GM12878 (cell line): ENCODE results near the gene KIAA0930. TPM values are rescaled to one million over a fixed set of nuclear protein-coding genes. Genes with fewer than 3 reads are reported as not detected.

Source experiments
- ATAC-seq: fragments of 200-7000 bp; cut with Tn5 transposase; 3 replicates; pipeline ENCODE4 v1.9.1; 2020; ENCODE audit warnings: mild to moderate bottlenecking, moderate library complexity
- BruUV-seq: library from RNA; stranded (reverse); fragments of 400-500 nt; replicated peaks from 2 replicates; lab custom pipeline; 2021; lab: Mats Ljungman, UMichigan
- CTCF ChIA-PET: fragments of 300-600 bp; sonication (Branson Sonifier 250); formaldehyde crosslinking; extraction: SDS; loops from one replicate; lab custom pipeline; 2021; ENCODE audit warnings: inconsistent platforms; lab: Yijun Ruan, JAX
- POLR2A ChIA-PET: fragments of 350-600 bp; formaldehyde crosslinking; extraction: SDS; loops from one replicate; lab custom pipeline; 2021; ENCODE audit warnings: inconsistent platforms; lab: Charles Lee
- RAD21 ChIA-PET: fragments of 300-600 bp; sonication (Branson Sonifier 250); formaldehyde crosslinking; loops from one replicate; lab custom pipeline; 2023; ENCODE audit warnings: antibody characterized with exemption; ENCODE audit not compliant: unreplicated experiment; lab: Charles Lee
- SMC1A ChIA-PET: fragments of 300-600 bp; sonication (Branson Sonifier 250); formaldehyde crosslinking; loops from one replicate; lab custom pipeline; 2023; ENCODE audit not compliant: unreplicated experiment, uncharacterized antibody; lab: Charles Lee
- DNase-seq: peaks from one replicate; pipeline ENCODE4 v3.0.0-alpha.2; 2011; ENCODE audit warnings: low read depth, low spot score
- FAIRE-seq: peaks from 3 replicates; lab custom pipeline; 2011; peaks lifted over from hg19 to GRCh38; lab: Jason Lieb, UNC
- H2AFZ ChIP-seq: 2 replicates; pipeline ENCODE4 v1.6.0; 2011; ENCODE audit warnings: low read depth, low read length, control low read depth; ENCODE audit not compliant: control insufficient read depth
- H3K27ac ChIP-seq: 2 replicates; pipeline ENCODE4 v1.5.1; 2011; ENCODE audit warnings: control low read depth; ENCODE audit not compliant: control insufficient read depth, insufficient read depth
- H3K27me3 ChIP-seq, 2 experiments: replicated peaks in 1 of 2; 2 replicates each; pipeline versions ENCODE4 v1.6.0 to v1.6.1; 2011; ENCODE audit warnings: low read length in 1 of 2; ENCODE audit not compliant: control insufficient read depth in 2 of 2, insufficient read depth in 2 of 2
- H3K36me3 ChIP-seq, 2 experiments: 2 replicates each; pipeline ENCODE4 v1.5.1; 2011; ENCODE audit warnings: low read length in 1 of 2; ENCODE audit not compliant: control insufficient read depth in 2 of 2, insufficient read depth in 2 of 2
- H3K4me1 ChIP-seq: 2 replicates; pipeline ENCODE4 v1.6.1; 2011; ENCODE audit warnings: mild to moderate bottlenecking, low read length, moderate library complexity, mixed read lengths; ENCODE audit not compliant: control insufficient read depth, insufficient read depth
- H3K4me2 ChIP-seq: 2 replicates; pipeline ENCODE4 v1.6.0; 2011; ENCODE audit warnings: control low read depth; ENCODE audit not compliant: control insufficient read depth, insufficient read depth
- H3K4me3 ChIP-seq: fragments of 200-600 bp; sonication (generic); 2 replicates; pipeline ENCODE4 v1.5.1; 2016
- H3K79me2 ChIP-seq: 2 replicates; pipeline ENCODE4 v1.6.0; 2011; ENCODE audit warnings: low read length; ENCODE audit not compliant: control insufficient read depth, insufficient read depth
- H3K9ac ChIP-seq: 2 replicates; pipeline ENCODE4 v1.8.0; 2011; ENCODE audit warnings: low read length, control low read depth, mixed read lengths; ENCODE audit not compliant: control insufficient read depth, insufficient read depth
- H3K9me3 ChIP-seq: replicated peaks from 3 replicates; pipeline ENCODE4 v1.5.1; 2011; ENCODE audit warnings: mild to moderate bottlenecking, low read length; ENCODE audit not compliant: control insufficient read depth, insufficient read depth
- H4K20me1 ChIP-seq: 2 replicates; pipeline ENCODE4 v1.6.0; 2011; ENCODE audit not compliant: control insufficient read depth, insufficient read depth
- ASH2L ChIP-seq: fragments of 300-600, 200-600 bp; sonication (generic); IDR thresholded peaks from 2 replicates; pipeline ENCODE4 v1.6.1; 2017; ENCODE audit warnings: low read depth, mild to moderate bottlenecking, borderline replicate concordance
- BHLHE40 ChIP-seq, 2 experiments: fragments of 450-650 bp in 1 of 2; IDR thresholded peaks; 2 replicates each; pipeline ENCODE4 v1.6.1; 2011 to 2017; ENCODE audit warnings: low read depth in 2 of 2, borderline replicate concordance in 1 of 2, improper control_type of control experiment in 1 of 2, low read length in 1 of 2, mild to moderate bottlenecking in 1 of 2
- CBFB ChIP-seq: IDR thresholded peaks from 2 replicates; pipeline ENCODE4 v1.6.1; 2016; ENCODE audit warnings: antibody characterized with exemption, low read depth
- CBX5 ChIP-seq: sonication (generic); IDR thresholded peaks from 2 replicates; pipeline ENCODE4 v1.6.1; 2016; ENCODE audit warnings: low read depth, moderate library complexity, mild to moderate bottlenecking, inconsistent platforms
- E2F4 ChIP-seq: IDR thresholded peaks from 2 replicates; pipeline ENCODE4 v1.6.1; 2012; ENCODE audit warnings: low read depth, low read length, improper control_type of control experiment
- E4F1 ChIP-seq: fragments of 450-650 bp; IDR thresholded peaks from 2 replicates; pipeline ENCODE4 v1.6.1; 2018; ENCODE audit warnings: borderline replicate concordance, mild to moderate bottlenecking; ENCODE audit not compliant: partially characterized antibody
- GATAD2B ChIP-seq: fragments of 450-650 bp; conservative IDR thresholded peaks from 2 replicates; pipeline ENCODE4 v1.6.1; 2017; ENCODE audit warnings: low read depth, mild to moderate bottlenecking, moderate library complexity
- MYB ChIP-seq: fragments of 150-350 bp; IDR thresholded peaks from 2 replicates; pipeline ENCODE4 v1.6.1; 2014; ENCODE audit warnings: mild to moderate bottlenecking, low read depth, low read length, borderline replicate concordance
- NFIC ChIP-seq: IDR thresholded peaks from 2 replicates; pipeline ENCODE4 v1.6.1; 2012; ENCODE audit warnings: low read depth, mild to moderate bottlenecking, inconsistent platforms, low read length, moderate library complexity
- NR2C1 ChIP-seq: fragments of 450-650 bp; IDR thresholded peaks from 2 replicates; pipeline ENCODE4 v1.6.1; 2017; ENCODE audit warnings: antibody characterized with exemption, mild to moderate bottlenecking, moderate library complexity
- NR2F1 ChIP-seq: fragments of 450-650 bp; conservative IDR thresholded peaks from 2 replicates; pipeline ENCODE4 v1.6.1; 2017; ENCODE audit warnings: mild to moderate bottlenecking
- SIN3A ChIP-seq: IDR thresholded peaks from 2 replicates; pipeline ENCODE4 v1.6.1; 2012; ENCODE audit warnings: low read depth, low read length, improper control_type of control experiment
- SMAD1 ChIP-seq: fragments of 450-650 bp; IDR thresholded peaks from 2 replicates; pipeline ENCODE4 v1.6.1; 2018; ENCODE audit warnings: mild to moderate bottlenecking, low read depth; ENCODE audit not compliant: partially characterized antibody
- ZNF274 ChIP-seq: IDR thresholded peaks from one replicate; pipeline ENCODE4 v1.8.0; 2011; ENCODE audit not compliant: insufficient read length, insufficient read depth
- ZSCAN29 ChIP-seq: fragments of 450-650 bp; IDR thresholded peaks from 2 replicates; pipeline ENCODE4 v1.6.1; 2017; ENCODE audit warnings: mild to moderate bottlenecking, moderate library complexity
- WGBS: methylation state at CpG from one replicate; pipeline ENCODE4 v1.1.6; 2016; ENCODE audit warnings: low lambda C conversion rate; ENCODE audit not compliant: insufficient replicate concordance, insufficient coverage; ENCODE audit errors: missing lambda C conversion rate; 5-methylcytosine and 5-hydroxymethylcytosine counted together
- in situ Hi-C: fragments of 300-500 bp; cut with MboI; formaldehyde crosslinking; loops from 9 replicates; pipeline ENCODE4 v1.14.3; 2018; ENCODE audit warnings: mixed read lengths
- intact Hi-C: fragments of 100-400 bp; cut with micrococcal nuclease; formaldehyde crosslinking; loops from one replicate; pipeline ENCODE4 v1.14.2; 2022; ENCODE audit not compliant: unreplicated experiment
- polyA plus RNA-seq, 11 experiments: library from polyadenylated mRNA; depleted of rRNA in 4 of 11; unstranded in 6 of 11; stranded (reverse) in 5 of 11; fragments of >200 nt; fragmentation: Nextera tagmentation in 4 of 11; fragmentation: Illumina TruSeq in 1 of 11; extraction: Ambion mirVana in 4 of 11; extraction: Trizol in 1 of 11; gene quantifications; 1 replicate in 1 of 11; 2 replicates in 10 of 11; pipeline versions ENCODE4 v1.2.1 to v1.2.3, GENCODE V29; 2011 to 2016; ENCODE audit warnings: inconsistent platforms in 2 of 11, missing spikeins in 2 of 11, low read depth in 1 of 11
- total RNA-seq, 4 experiments: library from RNA; depleted of rRNA in 3 of 4; stranded (reverse); fragments of >200 nt in 3 of 4; fragmentation: Illumina TruSeq in 1 of 4; extraction: Trizol in 1 of 4; gene quantifications; 2 replicates each; pipeline versions ENCODE4 v1.2.1 to v1.2.3, GENCODE V29; 2013 to 2021
- TF ChIP-seq, protein P1 (sequence below): IDR thresholded peaks from 2 replicates; pipeline ENCODE4 v1.6.1; 2012; ENCODE audit warnings: low read depth, low read length, improper control_type of control experiment
- TF ChIP-seq, protein P2 (sequence below): fragments of 450-650 bp; IDR thresholded peaks from 2 replicates; pipeline ENCODE4 v1.6.1; 2017; ENCODE audit warnings: mild to moderate bottlenecking

KIAA0930 gene
- total and polyA plus RNA-seq, 10 of the 15 experiments (the other 5 are each of a cell fraction or from before 2014, with no cell fraction given) = 3.6 to 125 (median 46.3) TPM

DNA sequence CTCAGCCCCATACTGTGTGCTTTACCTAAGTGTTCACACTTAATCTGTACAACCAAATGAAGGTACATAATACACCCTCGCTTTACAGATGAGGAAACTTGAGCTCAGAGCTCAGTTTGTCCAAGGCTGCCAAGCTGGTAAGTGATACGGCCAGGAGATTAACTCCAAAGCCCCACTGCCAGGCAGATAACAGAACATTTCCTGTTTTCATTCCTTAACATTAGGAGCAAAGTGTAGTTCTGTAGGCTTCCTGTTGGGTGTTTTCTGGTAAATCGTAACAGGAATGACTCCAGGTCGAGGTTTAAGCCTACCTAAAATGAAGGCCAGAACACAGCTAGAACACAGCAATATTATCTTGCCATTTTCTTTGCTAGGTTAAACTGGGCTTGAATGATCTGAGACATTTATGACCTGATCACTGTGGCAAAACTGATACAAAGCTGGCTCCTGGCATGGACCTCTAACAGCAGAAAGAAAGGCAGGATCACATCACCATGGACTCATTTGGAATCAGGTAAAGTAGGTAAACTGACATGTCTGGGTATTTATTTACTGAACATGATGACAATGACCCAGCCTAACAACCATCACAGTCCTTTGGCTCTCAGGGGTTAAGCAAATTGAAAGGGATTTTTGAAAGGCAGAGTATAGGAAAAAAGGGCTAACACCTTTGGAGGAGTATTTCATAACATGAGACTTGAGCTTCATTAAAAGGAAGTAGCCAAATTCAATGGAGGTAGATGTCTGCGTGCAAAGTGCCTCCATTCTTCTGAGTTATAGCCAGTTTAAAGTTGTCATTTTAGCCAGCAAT lies 80.8 kb downstream of the KIAA0930 start (continued):
- TF ChIP-seq, protein P1, sequence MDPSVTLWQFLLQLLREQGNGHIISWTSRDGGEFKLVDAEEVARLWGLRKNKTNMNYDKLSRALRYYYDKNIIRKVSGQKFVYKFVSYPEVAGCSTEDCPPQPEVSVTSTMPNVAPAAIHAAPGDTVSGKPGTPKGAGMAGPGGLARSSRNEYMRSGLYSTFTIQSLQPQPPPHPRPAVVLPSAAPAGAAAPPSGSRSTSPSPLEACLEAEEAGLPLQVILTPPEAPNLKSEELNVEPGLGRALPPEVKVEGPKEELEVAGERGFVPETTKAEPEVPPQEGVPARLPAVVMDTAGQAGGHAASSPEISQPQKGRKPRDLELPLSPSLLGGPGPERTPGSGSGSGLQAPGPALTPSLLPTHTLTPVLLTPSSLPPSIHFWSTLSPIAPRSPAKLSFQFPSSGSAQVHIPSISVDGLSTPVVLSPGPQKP = no peak
- no peak for TF ChIP-seq BHLHE40 (IDR thresholded peaks at IDR 0.05; ENCODE audit: borderline replicate concordance in 1 of 2, low read depth in 2 of 2, low read length in 1 of 2)
- TF ChIP-seq NFIC = no peak
- TF ChIP-seq E4F1 = no peak
- no peak for TF ChIP-seq ASH2L
- no peak for TF ChIP-seq ZSCAN29
- no peak for TF ChIP-seq SMAD1

- peaks cover 27% of the 10 kb centered on the region for H3K79me2 ChIP-seq
- ChIA-PET SMC1A (interaction anchor here (0.9 kb wide), 1 partner anchor 8 kb away, joined by 3 read pairs; no protein-coding TSS in a partner anchor), RAD21 (no interaction called here), POLR2A (no interaction called here), CTCF (no interaction called here)
- BruUV-seq = no TSS peak
- no peak overlapping the region for H3K4me3 ChIP-seq
- no peak overlapping the region for H3K9ac ChIP-seq
- intact Hi-C loops (no loop called here), in situ Hi-C loops (no loop called here)
- H2AFZ ChIP-seq = no peak overlapping the region
- FAIRE-seq = no peak
- H3K27me3 ChIP-seq = no peaks in the 10 kb centered on the region
- WGBS = 92% methylated on average over 3 of the region's 3 CpGs
- peaks cover 3 to 7% of the 10 kb centered on the region in 2 experiments; a peak in 3 of 4 replicates for H3K36me3 ChIP-seq
- H3K9me3 ChIP-seq = no peaks in the 10 kb centered on the region
- H3K4me2 ChIP-seq = no peak overlapping the region
- no peaks in the 10 kb centered on the region for H4K20me1 ChIP-seq
- peaks cover 6% of the 10 kb centered on the region for H3K4me1 ChIP-seq
- no peak for ATAC-seq
- DNase-seq = no peak
- no peak overlapping the region for H3K27ac ChIP-seq
- TF ChIP-seq NR2F1 (no peak), BHLHE40 (IDR thresholded peaks at IDR 0.05; ENCODE audit: borderline replicate concordance in 1 of 2, low read depth in 2 of 2, low read length in 1 of 2) (no peak), CBX5 (no peak), SIN3A (no peak), E2F4 (no peak), ZNF274 (no peak), NR2C1 (no peak), GATAD2B (no peak), CBFB (no peak), MYB (no peak)
- TF ChIP-seq, protein P2, sequence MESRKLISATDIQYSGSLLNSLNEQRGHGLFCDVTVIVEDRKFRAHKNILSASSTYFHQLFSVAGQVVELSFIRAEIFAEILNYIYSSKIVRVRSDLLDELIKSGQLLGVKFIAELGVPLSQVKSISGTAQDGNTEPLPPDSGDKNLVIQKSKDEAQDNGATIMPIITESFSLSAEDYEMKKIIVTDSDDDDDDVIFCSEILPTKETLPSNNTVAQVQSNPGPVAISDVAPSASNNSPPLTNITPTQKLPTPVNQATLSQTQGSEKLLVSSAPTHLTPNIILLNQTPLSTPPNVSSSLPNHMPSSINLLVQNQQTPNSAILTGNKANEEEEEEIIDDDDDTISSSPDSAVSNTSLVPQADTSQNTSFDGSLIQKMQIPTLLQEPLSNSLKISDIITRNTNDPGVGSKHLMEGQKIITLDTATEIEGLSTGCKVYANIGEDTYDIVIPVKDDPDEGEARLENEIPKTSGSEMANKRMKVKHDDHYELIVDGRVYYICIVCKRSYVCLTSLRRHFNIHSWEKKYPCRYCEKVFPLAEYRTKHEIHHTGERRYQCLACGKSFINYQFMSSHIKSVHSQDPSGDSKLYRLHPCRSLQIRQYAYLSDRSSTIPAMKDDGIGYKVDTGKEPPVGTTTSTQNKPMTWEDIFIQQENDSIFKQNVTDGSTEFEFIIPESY = no peak
These were observed 82.8 kb downstream of the KIAA0930 start for GRCh38 chr22:45157907-45158306.
